MM.1S (cell line): Measurements from ENCODE around the gene ANKHD1.

Experiments
- DNase-seq: peaks from one replicate; pipeline ENCODE4 v3.0.0-alpha.2; 2015
- H2AFZ ChIP-seq: fragments of 300-600 bp; sonication (generic); 2 replicates; pipeline ENCODE4 v1.6.0; 2016; ENCODE audit warnings: antibody characterized with exemption, low read length
- H3F3A ChIP-seq: fragments of 300-600 bp; sonication (generic); 2 replicates; pipeline ENCODE4 v1.6.1; 2016; ENCODE audit warnings: mild to moderate bottlenecking, antibody characterized with exemption, low read length, moderate library complexity, mixed read lengths; ENCODE audit not compliant: insufficient read depth
- H3K27ac ChIP-seq: fragments of 300-600 bp; sonication (generic); 2 replicates; pipeline ENCODE4 v1.5.1; 2016; ENCODE audit warnings: mild to moderate bottlenecking, low read length
- H3K27me3 ChIP-seq: fragments of 300-600 bp; sonication (generic); replicated peaks from 2 replicates; pipeline ENCODE4 v1.6.0; 2016; ENCODE audit warnings: low read length; ENCODE audit not compliant: insufficient read depth
- H3K36me3 ChIP-seq: fragments of 300-600 bp; sonication (generic); replicated peaks from 2 replicates; pipeline ENCODE4 v1.6.1; 2016; ENCODE audit warnings: mild to moderate bottlenecking, low read length, mixed read lengths; ENCODE audit not compliant: insufficient read depth
- H3K4me1 ChIP-seq: fragments of 300-600 bp; sonication (generic); 2 replicates; pipeline ENCODE4 v1.6.1; 2016; ENCODE audit warnings: low read length, mixed read lengths
- H3K4me2 ChIP-seq: fragments of 300-600 bp; sonication (generic); 2 replicates; pipeline ENCODE4 v1.6.0; 2016; ENCODE audit warnings: low read depth, low read length
- H3K4me3 ChIP-seq: fragments of 300-600 bp; sonication (generic); 2 replicates; pipeline ENCODE4 v1.5.1; 2016; ENCODE audit warnings: low read length, mixed read lengths
- H3K79me2 ChIP-seq: fragments of 300-600 bp; sonication (generic); 2 replicates; pipeline ENCODE4 v1.6.1; 2016; ENCODE audit warnings: mixed run types, low read length, mixed read lengths
- H3K9ac ChIP-seq: fragments of 300-600 bp; sonication (generic); 2 replicates; pipeline ENCODE4 v1.6.1; 2016; ENCODE audit warnings: low read length, mixed read lengths
- H3K9me2 ChIP-seq: fragments of 300-600 bp; sonication (generic); replicated peaks from 2 replicates; pipeline ENCODE4 v1.6.1; 2016; ENCODE audit warnings: mild to moderate bottlenecking, low read length, mixed read lengths; ENCODE audit not compliant: insufficient read depth
- H3K9me3 ChIP-seq: fragments of 300-600 bp; sonication (generic); replicated peaks from 2 replicates; pipeline ENCODE4 v1.6.1; 2016; ENCODE audit warnings: mild to moderate bottlenecking, low read length, mixed read lengths; ENCODE audit not compliant: insufficient read depth
- H4K20me1 ChIP-seq: fragments of 300-600 bp; sonication (generic); 2 replicates; pipeline ENCODE4 v1.6.1; 2016; ENCODE audit warnings: mild to moderate bottlenecking, low read length, moderate library complexity, mixed read lengths; ENCODE audit not compliant: insufficient read depth
- EZH2 ChIP-seq: fragments of 300-600 bp; sonication (generic); optimal IDR thresholded peaks from 2 replicates; pipeline ENCODE3; 2017; ENCODE audit warnings: low read depth, mild to moderate bottlenecking, antibody characterized with exemption, low read length, mixed read lengths
- EZH2phosphoT487 ChIP-seq: fragments of 300-600 bp; sonication (generic); IDR thresholded peaks from 2 replicates; pipeline ENCODE4 v1.6.1; 2018; ENCODE audit warnings: antibody characterized with exemption, low read length
- TF ChIP-seq, protein P1 (sequence below): fragments of 300-600 bp; sonication (generic); IDR thresholded peaks from 2 replicates; pipeline ENCODE4 v1.5.1; 2016; ENCODE audit warnings: antibody characterized with exemption, low read length, mixed read lengths

ANKHD1 gene

DNA sequence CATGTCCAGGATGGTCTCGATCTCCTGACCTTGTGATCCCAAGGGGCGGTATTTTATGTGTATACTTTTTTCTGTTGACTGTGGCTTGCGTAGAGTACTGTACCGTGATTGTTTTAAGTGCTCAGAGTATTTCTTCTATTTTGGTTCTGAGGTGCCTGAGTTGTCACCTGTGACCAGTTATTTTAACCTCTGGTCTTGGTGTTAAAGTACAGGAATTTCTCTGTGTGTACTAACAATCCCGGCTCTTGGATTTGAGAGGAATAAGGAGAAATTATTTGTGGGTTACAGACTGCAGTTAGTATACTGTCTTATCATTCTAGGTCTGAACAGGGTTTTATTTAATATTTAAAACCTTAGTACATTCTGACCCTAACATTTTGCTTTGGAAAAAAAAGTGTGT, 2.0 kb downstream of the ANKHD1 start:
- H3K79me2 ChIP-seq = peaks cover 85% of the 10 kb centered on the region
- no peak overlapping the region for H2AFZ ChIP-seq
- TF ChIP-seq EZH2 (no peak), EZH2phosphoT487 (no peak)
- TF ChIP-seq, protein P1, sequence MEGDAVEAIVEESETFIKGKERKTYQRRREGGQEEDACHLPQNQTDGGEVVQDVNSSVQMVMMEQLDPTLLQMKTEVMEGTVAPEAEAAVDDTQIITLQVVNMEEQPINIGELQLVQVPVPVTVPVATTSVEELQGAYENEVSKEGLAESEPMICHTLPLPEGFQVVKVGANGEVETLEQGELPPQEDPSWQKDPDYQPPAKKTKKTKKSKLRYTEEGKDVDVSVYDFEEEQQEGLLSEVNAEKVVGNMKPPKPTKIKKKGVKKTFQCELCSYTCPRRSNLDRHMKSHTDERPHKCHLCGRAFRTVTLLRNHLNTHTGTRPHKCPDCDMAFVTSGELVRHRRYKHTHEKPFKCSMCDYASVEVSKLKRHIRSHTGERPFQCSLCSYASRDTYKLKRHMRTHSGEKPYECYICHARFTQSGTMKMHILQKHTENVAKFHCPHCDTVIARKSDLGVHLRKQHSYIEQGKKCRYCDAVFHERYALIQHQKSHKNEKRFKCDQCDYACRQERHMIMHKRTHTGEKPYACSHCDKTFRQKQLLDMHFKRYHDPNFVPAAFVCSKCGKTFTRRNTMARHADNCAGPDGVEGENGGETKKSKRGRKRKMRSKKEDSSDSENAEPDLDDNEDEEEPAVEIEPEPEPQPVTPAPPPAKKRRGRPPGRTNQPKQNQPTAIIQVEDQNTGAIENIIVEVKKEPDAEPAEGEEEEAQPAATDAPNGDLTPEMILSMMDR = no peak
- H3K9me3 ChIP-seq = no peaks in the 10 kb centered on the region
- no peak overlapping the region for H3K27ac ChIP-seq
- H3K27me3 ChIP-seq = no peaks in the 10 kb centered on the region
- no peaks in the 10 kb centered on the region; the same call in 1 of the 2 replicates for H3K4me1 ChIP-seq
- no peaks in the 10 kb centered on the region for H3K36me3 ChIP-seq
- H3K4me2 ChIP-seq = peak overlapping the region; percentile 95; the same call in 1 of the 2 replicates
- H4K20me1 ChIP-seq = peaks cover 29% of the 10 kb centered on the region
- DNase-seq = no peak
- H3K9ac ChIP-seq = no peak overlapping the region
- peaks cover 14% of the 10 kb centered on the region for H3F3A ChIP-seq
- no peaks in the 10 kb centered on the region for H3K9me2 ChIP-seq
- H3K4me3 ChIP-seq = peak overlapping the region; percentile 98

DNA sequence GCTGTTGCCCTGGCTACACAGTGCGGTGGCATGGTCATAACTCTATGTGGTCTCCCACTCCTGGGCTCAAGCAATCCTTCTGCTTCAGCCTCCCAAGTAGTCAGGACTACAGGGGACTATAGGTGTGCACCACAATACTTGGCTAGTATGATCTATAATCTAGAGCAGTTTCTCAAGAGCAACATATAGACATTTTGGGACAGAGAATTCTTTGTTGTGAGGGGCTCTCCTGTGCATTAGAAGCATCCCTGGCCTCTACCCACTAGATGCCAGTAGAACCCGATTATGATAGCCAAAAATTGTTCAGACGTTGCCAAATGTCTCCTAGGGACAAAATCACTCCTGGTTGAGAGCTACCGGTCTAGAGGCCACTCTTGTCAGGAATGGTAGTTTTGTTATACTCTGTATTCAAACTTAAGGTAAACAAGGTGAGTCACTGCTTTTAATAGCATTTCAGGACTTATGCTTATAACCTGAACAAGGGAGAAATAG, 7.2 kb downstream of the ANKHD1 start:
- Histone ChIP-seq H3K4me1 (no peaks in the 10 kb centered on the region; the same call in 1 of the 2 replicates), H3K9ac (no peak overlapping the region), H4K20me1 (peaks cover 42% of the 10 kb centered on the region), H3K27ac (no peak overlapping the region), H3K4me2 (no peak overlapping the region), H3K79me2 (peaks cover 100% of the 10 kb centered on the region), H3K4me3 (no peak overlapping the region), H3K9me3 (no peaks in the 10 kb centered on the region), H2AFZ (no peak overlapping the region), H3K27me3 (no peaks in the 10 kb centered on the region), H3K9me2 (no peaks in the 10 kb centered on the region), H3F3A (no peaks in the 10 kb centered on the region), H3K36me3 (peaks cover 2% of the 10 kb centered on the region; the same call in 1 of the 2 replicates)
- no peak for TF ChIP-seq EZH2phosphoT487
- TF ChIP-seq, protein P1 = no peak
- no peak for TF ChIP-seq EZH2
- no peak for DNase-seq

DNA sequence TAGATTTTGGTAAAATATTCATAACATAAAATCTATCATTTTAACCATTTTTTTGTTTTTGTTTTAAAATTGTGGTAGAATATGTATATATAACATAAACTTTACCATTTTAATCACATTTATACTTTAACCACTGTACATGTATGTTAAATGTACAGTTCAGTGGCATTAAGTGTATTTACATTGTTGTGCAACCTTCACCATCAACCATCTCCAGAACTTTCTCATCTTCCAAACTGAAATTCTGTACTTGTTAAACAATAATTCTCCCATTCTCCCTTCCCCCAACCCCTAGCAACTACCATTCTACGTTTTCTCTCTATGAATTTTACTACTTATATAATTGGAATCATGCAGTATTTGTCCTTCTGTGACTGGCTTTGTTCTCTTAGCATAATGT, 11.6 kb downstream of the ANKHD1 start:
- TF ChIP-seq EZH2phosphoT487 (no peak), EZH2 (no peak)
- TF ChIP-seq, protein P1 = no peak
- H3K27me3 ChIP-seq = no peaks in the 10 kb centered on the region
- H4K20me1 ChIP-seq = peaks cover 27% of the 10 kb centered on the region; the same call in 1 of the 2 replicates
- H3K79me2 ChIP-seq = peaks cover 97% of the 10 kb centered on the region
- no peak for DNase-seq
- H3K4me3 ChIP-seq = no peak overlapping the region
- no peaks in the 10 kb centered on the region for H3F3A ChIP-seq
- no peak overlapping the region for H3K4me2 ChIP-seq
- no peak overlapping the region for H3K9ac ChIP-seq
- no peaks in the 10 kb centered on the region for H3K9me3 ChIP-seq
- no peak overlapping the region for H2AFZ ChIP-seq
- H3K9me2 ChIP-seq = no peaks in the 10 kb centered on the region
- no peak overlapping the region for H3K27ac ChIP-seq
- peaks cover 2% of the 10 kb centered on the region; the same call in 1 of the 2 replicates for H3K36me3 ChIP-seq
- H3K4me1 ChIP-seq = no peaks in the 10 kb centered on the region
